GM21526 (cell line): ENCODE data around the gene ZNF3.

Experiments used
- ATAC-seq: cut with Tn5 transposase; IDR thresholded peaks from one replicate; pipeline ENCODE4 v1.9.1; 2021; ENCODE audit warnings: moderate library complexity; ENCODE audit not compliant: unreplicated experiment, low FRiP score

The ZNF3 gene

GRCh38 chr7:100061518-100062193 lies 19.9 kb downstream of the ZNF3 start:
- no peak for ATAC-seq

- no peak for ATAC-seq
These were observed 22.2 kb downstream of the ZNF3 start for GRCh38 chr7:100059251-100059739.

GRCh38 chr7:100057006-100057405 lies 24.5 kb downstream of the ZNF3 start:
- no peak for ATAC-seq

- ATAC-seq = no peak
These were observed 28.3 kb downstream of the ZNF3 start for GRCh38 chr7:100053215-100053614.

- ATAC-seq = no peak
These were observed 29.9 kb downstream of the ZNF3 start for GRCh38 chr7:100051611-100052010.

- peak; percentile 80 for ATAC-seq
These were observed 31.9 kb downstream of the ZNF3 start, which contains the start of gene ZSCAN21 for GRCh38 chr7:100049441-100050291. TSS of gene ZSCAN21 (plus strand) at chr7:100049774. CDS start at chr7:100057007, 7,233 bp downstream.

- no peak for ATAC-seq
These were observed 32.8 kb downstream of the ZNF3 start for GRCh38 chr7:100048680-100049079.

- no peak for ATAC-seq
These were observed 36.8 kb downstream of the ZNF3 start for GRCh38 chr7:100044718-100045117.

GRCh38 chr7:100040575-100040974 lies 40.9 kb downstream of the ZNF3 start:
- ATAC-seq = no peak

- no peak for ATAC-seq
These were observed 43.2 kb downstream of the ZNF3 start for GRCh38 chr7:100038326-100038725.

- ATAC-seq = no peak
These were observed 45.6 kb downstream of the ZNF3 start for GRCh38 chr7:100035876-100036275.

- ATAC-seq = no peak
These were observed 46.5 kb downstream of the ZNF3 start for GRCh38 chr7:100034871-100035510.

- ATAC-seq = no peak
These were observed 48.0 kb downstream of the ZNF3 start for GRCh38 chr7:100033526-100033925.

- ATAC-seq = no peak
These were observed 51.9 kb downstream of the ZNF3 start for GRCh38 chr7:100029596-100029995.

GRCh38 chr7:100027197-100027596 lies 54.3 kb downstream of the ZNF3 start:
- ATAC-seq = no peak

- ATAC-seq = no peak
These were observed 57.4 kb downstream of the ZNF3 start for GRCh38 chr7:100024020-100024619.

- no peak for ATAC-seq
These were observed 58.0 kb downstream of the ZNF3 start for GRCh38 chr7:100023526-100023925.

- no peak for ATAC-seq
These were observed 58.9 kb downstream of the ZNF3 start for GRCh38 chr7:100022621-100023020.

GRCh38 chr7:100021297-100021696 lies 60.2 kb downstream of the ZNF3 start:
- no peak for ATAC-seq
